ENCODE results near the gene CXXC5.

DNA sequence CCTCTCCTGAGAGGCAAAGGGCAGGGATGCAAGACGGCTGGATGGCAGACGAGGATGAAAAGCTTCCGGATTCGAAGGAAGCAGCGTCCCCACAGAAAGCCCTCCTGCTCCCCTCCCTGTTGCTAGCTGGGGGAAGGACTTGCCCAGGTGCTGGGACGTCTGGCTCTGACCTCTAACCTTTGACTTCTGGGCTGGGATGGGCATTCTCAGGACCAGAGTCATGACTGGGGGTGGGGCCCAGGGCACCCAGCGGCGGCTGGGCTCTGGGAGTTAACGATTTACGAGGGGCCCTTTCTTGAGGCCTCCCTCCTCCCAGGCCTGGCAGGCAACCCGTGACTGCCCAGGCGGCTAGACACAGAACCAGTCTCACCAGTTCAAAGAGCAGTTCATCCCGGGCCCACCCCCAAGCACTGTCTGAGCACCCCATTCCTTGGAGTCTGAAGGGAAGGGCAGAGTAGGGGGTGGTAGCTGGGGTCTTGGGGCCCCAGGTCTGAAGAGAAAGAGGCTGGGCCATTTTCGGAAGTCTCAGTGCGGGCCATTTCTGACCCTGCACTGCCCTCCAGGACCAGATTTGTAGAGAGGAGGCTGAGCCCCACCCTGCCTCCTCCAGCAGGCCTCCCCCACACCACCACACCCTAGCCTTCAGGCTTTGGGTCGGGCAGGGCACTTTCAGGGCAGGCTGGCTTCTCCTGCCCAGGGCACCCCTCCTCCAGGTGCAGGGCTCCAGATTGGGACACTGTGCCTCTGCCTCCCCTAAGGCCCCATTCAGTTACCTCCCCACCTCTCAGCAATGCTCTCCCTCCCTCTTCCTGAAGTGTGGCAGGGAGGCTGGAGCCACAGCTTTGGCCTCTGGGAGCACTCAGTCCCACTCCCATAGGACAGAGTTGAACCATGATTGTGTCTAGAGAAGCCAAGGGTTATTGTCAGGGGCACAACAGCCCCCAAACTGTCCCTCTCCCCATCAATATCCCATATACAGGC, 5.0 kb upstream of the CXXC5 start:
- TF ChIP-seq, protein P1, sequence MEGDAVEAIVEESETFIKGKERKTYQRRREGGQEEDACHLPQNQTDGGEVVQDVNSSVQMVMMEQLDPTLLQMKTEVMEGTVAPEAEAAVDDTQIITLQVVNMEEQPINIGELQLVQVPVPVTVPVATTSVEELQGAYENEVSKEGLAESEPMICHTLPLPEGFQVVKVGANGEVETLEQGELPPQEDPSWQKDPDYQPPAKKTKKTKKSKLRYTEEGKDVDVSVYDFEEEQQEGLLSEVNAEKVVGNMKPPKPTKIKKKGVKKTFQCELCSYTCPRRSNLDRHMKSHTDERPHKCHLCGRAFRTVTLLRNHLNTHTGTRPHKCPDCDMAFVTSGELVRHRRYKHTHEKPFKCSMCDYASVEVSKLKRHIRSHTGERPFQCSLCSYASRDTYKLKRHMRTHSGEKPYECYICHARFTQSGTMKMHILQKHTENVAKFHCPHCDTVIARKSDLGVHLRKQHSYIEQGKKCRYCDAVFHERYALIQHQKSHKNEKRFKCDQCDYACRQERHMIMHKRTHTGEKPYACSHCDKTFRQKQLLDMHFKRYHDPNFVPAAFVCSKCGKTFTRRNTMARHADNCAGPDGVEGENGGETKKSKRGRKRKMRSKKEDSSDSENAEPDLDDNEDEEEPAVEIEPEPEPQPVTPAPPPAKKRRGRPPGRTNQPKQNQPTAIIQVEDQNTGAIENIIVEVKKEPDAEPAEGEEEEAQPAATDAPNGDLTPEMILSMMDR (IDR thresholded peaks at IDR 0.05; ENCODE audit: poor library complexity): no peak
- no peak for TF ChIP-seq EZH2 (IDR thresholded peaks at IDR 0.05; ENCODE audit: borderline replicate concordance)
